HL-60 (cell line): Measurements from ENCODE around the gene DBN1.
A peak's percentile ranks its signal among the peaks of the same experiment; 100 is the strongest.

Experiments
- DNase-seq, 2 experiments: peaks; one replicate each; pipeline ENCODE4 v3.0.0-alpha.2; 2010 to 2020; ENCODE audit warnings: low read depth in 1 of 2, low spot score in 1 of 2
- H3K27ac ChIP-seq: fragments of 250-450 bp; sonication (Bioruptor Pico); replicated peaks from 2 replicates; pipeline ENCODE4 v1.5.1; 2020; ENCODE audit warnings: mild to moderate bottlenecking, moderate library complexity
- H3K27me3 ChIP-seq: fragments of 250-450 bp; sonication (Bioruptor Pico); 2 replicates; pipeline ENCODE4 v1.5.1; 2021; ENCODE audit warnings: mild to moderate bottlenecking, moderate library complexity; ENCODE audit not compliant: insufficient read depth, poor library complexity, severe bottlenecking
- H3K4me3 ChIP-seq: replicated peaks from 2 replicates; pipeline ENCODE4 v1.5.1; 2011; ENCODE audit warnings: mild to moderate bottlenecking, control low read depth, low read length; ENCODE audit not compliant: insufficient read depth
- GABPA ChIP-seq: IDR thresholded peaks from 2 replicates; pipeline ENCODE4 v1.6.1; 2012; ENCODE audit warnings: low read depth
- POLR2AphosphoS5 ChIP-seq: IDR thresholded peaks from 2 replicates; pipeline ENCODE4 v1.6.1; 2012; ENCODE audit warnings: low read depth
- SPI1 ChIP-seq: IDR thresholded peaks from 2 replicates; pipeline ENCODE4 v1.6.1; 2012; ENCODE audit warnings: low read depth, mild to moderate bottlenecking, borderline replicate concordance
- TF ChIP-seq, protein P1 (sequence below): IDR thresholded peaks from one replicate; pipeline ENCODE4 v1.5.1; 2011; ENCODE audit warnings: low read length, control low read depth, inconsistent platforms; ENCODE audit not compliant: insufficient read depth
- TF ChIP-seq, protein P2 (sequence below): IDR thresholded peaks from 2 replicates; pipeline ENCODE4 v1.6.1; 2012; ENCODE audit warnings: low read depth; ENCODE audit not compliant: insufficient replicate concordance

DBN1 gene

DNA sequence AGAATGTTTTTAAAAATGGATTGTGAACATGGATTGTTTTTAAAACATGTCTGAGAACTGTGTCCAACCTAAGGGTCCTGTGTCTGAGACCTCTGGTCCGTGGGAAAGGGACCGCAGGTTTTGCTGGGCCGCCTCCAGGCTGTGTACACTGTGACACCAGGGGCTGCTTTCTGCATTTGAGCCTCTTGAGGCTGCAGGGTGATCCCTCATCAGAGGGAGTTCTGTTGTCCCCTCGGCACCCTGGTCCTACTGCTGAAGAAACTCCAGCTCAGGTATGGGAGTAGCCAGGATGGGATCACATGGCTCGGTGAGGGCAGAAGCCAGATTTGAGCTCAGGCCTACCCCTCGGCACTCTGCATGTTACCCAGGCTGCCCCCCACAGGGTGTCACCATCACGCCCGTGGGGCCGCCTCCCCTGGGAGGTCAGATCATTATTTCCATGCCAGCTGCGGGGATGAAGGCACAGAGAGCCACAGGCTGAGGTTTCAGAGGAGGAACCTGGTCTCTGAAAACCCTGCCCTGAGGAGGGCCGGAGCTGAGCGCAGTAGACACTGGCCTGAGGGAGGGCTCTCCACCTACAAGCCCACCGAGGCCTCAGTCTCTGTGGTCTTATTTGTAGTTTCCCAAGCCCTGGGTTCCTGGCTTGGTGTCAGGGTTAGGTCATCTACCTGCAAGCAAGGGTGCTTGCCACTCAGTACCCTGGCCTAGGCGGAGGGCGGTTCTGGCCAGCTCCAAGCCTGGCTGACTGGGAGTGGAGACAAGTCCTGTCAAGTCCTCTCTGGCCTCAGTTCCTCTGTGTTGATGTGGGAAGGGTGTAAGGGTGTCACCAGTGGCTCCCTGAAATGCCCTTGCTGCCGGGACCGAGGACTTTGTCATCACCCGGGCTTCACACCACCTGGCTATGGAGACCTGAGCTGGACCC, 24.0 kb downstream of the DBN1 start:
- no peak for DNase-seq
- no peak overlapping the region for H3K27ac ChIP-seq
- TF ChIP-seq, protein P1, sequence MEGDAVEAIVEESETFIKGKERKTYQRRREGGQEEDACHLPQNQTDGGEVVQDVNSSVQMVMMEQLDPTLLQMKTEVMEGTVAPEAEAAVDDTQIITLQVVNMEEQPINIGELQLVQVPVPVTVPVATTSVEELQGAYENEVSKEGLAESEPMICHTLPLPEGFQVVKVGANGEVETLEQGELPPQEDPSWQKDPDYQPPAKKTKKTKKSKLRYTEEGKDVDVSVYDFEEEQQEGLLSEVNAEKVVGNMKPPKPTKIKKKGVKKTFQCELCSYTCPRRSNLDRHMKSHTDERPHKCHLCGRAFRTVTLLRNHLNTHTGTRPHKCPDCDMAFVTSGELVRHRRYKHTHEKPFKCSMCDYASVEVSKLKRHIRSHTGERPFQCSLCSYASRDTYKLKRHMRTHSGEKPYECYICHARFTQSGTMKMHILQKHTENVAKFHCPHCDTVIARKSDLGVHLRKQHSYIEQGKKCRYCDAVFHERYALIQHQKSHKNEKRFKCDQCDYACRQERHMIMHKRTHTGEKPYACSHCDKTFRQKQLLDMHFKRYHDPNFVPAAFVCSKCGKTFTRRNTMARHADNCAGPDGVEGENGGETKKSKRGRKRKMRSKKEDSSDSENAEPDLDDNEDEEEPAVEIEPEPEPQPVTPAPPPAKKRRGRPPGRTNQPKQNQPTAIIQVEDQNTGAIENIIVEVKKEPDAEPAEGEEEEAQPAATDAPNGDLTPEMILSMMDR = no peak
- TF ChIP-seq POLR2AphosphoS5 = no peak; the same call in 1 of the 2 replicates
- no peak for TF ChIP-seq SPI1
- TF ChIP-seq, protein P2, sequence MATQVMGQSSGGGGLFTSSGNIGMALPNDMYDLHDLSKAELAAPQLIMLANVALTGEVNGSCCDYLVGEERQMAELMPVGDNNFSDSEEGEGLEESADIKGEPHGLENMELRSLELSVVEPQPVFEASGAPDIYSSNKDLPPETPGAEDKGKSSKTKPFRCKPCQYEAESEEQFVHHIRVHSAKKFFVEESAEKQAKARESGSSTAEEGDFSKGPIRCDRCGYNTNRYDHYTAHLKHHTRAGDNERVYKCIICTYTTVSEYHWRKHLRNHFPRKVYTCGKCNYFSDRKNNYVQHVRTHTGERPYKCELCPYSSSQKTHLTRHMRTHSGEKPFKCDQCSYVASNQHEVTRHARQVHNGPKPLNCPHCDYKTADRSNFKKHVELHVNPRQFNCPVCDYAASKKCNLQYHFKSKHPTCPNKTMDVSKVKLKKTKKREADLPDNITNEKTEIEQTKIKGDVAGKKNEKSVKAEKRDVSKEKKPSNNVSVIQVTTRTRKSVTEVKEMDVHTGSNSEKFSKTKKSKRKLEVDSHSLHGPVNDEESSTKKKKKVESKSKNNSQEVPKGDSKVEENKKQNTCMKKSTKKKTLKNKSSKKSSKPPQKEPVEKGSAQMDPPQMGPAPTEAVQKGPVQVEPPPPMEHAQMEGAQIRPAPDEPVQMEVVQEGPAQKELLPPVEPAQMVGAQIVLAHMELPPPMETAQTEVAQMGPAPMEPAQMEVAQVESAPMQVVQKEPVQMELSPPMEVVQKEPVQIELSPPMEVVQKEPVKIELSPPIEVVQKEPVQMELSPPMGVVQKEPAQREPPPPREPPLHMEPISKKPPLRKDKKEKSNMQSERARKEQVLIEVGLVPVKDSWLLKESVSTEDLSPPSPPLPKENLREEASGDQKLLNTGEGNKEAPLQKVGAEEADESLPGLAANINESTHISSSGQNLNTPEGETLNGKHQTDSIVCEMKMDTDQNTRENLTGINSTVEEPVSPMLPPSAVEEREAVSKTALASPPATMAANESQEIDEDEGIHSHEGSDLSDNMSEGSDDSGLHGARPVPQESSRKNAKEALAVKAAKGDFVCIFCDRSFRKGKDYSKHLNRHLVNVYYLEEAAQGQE = no peak
- TF ChIP-seq GABPA = no peak
- no peak overlapping the region for H3K4me3 ChIP-seq
- no peaks in the 10 kb centered on the region for H3K27me3 ChIP-seq

DNA sequence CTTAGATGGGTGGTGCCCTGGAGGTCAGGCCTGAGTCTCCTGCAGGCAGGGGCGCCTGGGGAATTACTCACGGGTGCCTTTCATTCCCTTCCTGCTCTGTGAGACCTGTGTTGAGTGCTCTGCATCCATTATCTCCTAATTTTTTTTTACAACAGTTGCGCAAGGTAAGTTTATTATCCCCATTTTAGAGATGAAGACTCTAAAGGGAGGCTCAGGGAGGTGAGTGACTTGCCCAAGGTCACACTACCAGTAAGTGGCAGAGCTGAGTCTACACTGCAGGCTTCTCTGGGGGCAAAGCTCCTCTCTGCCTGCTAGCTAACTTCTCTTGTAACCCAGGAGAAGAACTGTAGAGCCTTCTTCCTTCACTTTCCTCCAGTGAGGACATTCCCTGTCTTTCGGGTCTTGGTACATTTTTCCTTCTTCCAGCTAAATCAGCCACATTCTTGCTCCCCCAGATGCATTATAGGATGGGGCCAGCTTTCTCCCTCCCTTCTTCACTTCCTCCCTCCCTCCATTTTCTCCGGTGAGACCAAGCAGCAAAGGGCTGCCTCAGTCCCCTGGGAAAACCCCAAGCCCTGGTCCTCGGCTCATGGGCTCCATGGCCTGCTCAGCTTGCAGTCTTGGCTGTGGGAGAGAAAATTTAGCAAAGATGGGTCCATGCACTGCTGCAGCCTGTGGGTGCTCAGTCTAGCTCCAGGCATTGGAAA, 25.0 kb downstream of the DBN1 start:
- Histone ChIP-seq H3K4me3 (0 out of 2 replicates have a peak overlapping the region, but pooled peaks have one; percentile 26), H3K27ac (no peak overlapping the region), H3K27me3 (no peaks in the 10 kb centered on the region)
- no peak for TF ChIP-seq GABPA
- TF ChIP-seq, protein P2 = no peak
- TF ChIP-seq, protein P1 = no peak
- no peak for TF ChIP-seq SPI1
- no peak; the same call in 1 of the 2 replicates for TF ChIP-seq POLR2AphosphoS5
- DNase-seq = no peak

DNA sequence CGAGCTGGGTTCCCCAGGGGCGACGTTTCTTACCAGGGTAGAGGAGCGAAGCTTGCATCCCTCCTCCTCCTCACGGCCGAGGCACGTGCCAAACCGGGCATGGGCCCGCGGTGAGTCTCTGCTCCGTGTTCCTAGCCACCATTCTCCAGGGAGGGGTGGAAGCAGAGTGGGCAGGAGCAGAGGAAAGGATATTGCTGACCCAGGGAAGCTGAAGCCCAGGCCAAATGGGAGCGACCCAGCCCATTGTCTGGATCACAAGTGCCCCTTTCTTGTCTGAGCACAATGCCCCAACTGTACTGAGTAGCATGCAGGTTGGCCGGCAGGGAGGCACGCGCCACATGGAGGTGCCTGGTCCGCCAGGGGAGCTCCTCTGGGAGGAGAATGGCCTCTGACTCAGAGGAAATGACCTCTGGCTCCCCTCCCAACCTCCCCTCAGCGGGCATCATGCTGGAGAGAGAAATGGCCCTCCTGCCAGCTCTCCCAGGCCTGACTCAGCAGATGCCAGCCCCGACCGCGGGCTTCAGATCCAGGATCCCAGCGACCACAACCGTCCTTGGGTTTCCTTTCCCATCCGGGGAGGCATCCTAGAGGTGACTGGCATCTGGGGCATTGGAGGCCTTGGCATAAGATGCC, 25.7 kb downstream of the DBN1 start:
- no peak overlapping the region for H3K27ac ChIP-seq
- DNase-seq = peak; percentile 28 to 66
- H3K4me3 ChIP-seq = peak overlapping the region; percentile 26
- H3K27me3 ChIP-seq = no peaks in the 10 kb centered on the region
- no peak for TF ChIP-seq GABPA
- TF ChIP-seq SPI1 = no peak
- peak; percentile 51; the same call in 1 of the 2 replicates for TF ChIP-seq POLR2AphosphoS5
- TF ChIP-seq, protein P1 = no peak
- TF ChIP-seq, protein P2 = no peak
